T-helper 2 cell treated with Interferon-gamma antibody and Interleukin-4, amounts not matched to agents 100 ng/mL and 5 ng/mL, for 36 hours (primary cell): Measurements from ENCODE around the gene INVS. TPM values are rescaled to one million over a fixed set of nuclear protein-coding genes. Genes with fewer than 3 reads are reported as not detected.
"Not testable (repeated sequence)": the region's sequence is repeated elsewhere in the genome, so short reads cannot be mapped to it uniquely, and the experiment has no call there.

ENCODE experiments used
- intact Hi-C: fragments of 100-400 bp; cut with micrococcal nuclease; formaldehyde crosslinking; loops from one replicate; pipeline ENCODE4 v1.15.1; 2023
- total RNA-seq: library from RNA; stranded (reverse); gene quantifications from 2 replicates; pipeline ENCODE4 v1.2.3, GENCODE V29; 2022

INVS gene
- total RNA-seq, 1 donor from 2014 or later = 15.5 TPM

DNA sequence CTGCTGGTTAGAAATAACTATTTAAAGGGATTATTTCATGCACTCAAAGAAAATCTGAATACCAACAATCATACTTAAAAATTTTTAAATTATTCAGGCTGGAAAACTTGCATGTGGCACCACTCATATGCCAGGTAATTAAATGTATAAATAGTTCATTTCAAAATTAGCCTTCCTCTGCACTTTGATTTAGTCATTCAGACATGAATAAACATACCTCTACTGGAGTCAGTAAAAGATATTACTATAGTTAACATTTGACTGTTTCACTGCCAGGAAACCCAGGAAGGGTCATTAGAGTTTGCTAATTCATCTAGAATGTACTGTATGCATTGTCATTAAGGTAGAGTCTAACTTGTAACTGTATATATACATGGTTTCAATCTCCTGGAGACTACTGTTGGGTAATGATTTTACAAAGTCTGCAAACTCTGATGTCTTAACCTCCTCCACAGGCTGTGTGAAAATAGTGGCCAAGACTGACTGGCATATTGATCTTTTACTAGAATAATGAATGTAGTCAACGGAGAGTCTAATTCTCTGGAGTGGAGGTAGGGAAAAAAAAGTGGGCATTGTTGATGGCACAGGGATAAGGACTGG lies 210.0 kb downstream of the INVS start:
- intact Hi-C loops = no loop called here

DNA sequence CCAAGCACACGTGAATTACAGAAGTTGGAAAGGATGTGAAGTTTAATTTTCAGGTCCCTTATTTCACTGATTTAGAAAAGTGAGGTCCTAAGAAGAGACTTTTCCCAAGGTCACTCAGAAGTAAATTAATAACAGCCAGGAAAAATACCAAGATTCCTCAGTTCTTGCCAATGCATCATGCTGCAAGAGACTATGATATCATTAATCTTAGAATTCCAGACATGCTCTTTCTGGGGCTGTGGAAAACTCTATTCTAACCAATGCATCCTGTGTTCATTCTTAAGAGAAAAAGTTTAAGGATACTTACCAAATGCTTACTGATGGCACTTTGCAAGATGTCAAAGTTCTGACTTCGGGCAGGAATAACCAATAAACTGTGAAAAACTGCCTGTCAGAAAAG lies 210.9 kb downstream of the INVS start:
- intact Hi-C loops = no loop called here

DNA sequence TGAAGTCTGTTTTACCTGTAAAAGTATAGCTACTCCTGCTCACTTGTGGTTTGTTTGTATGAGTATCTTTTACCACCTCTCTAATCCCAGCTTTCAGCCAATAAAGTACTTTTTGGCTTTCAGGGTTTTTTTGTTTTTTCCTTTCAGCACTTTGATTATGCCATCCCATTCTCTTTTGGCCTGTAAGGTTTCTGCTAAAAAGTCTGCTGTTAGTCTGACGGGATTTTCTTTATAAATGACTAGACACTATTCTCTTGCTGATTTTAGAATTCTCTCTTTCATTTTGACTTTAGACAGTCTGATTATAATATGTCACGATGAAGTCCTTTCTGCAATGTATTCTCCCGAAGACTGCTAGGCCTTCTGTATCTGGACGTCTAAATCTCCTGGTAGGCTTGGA lies 216.5 kb downstream of the INVS start:
- intact Hi-C loops = no loop called here

DNA sequence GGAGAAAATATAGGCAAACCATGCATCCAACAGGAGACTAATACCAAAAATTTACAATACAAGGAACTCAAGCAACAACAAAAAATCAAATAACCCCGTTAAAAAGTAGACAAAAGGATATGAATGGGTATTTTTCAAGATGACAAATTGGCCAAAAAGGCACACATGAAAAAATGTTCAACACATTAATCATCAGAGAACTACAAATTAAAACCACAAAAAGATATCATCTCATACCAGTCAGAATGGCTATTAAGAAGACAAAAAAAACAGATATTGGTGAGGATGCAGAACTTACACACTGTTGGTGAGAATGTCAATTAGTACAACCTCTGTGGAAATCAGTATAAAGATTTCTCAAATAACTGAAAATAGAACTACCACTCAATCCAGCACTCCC lies 218.7 kb downstream of the INVS start:
- intact Hi-C loops = no loop called here

DNA sequence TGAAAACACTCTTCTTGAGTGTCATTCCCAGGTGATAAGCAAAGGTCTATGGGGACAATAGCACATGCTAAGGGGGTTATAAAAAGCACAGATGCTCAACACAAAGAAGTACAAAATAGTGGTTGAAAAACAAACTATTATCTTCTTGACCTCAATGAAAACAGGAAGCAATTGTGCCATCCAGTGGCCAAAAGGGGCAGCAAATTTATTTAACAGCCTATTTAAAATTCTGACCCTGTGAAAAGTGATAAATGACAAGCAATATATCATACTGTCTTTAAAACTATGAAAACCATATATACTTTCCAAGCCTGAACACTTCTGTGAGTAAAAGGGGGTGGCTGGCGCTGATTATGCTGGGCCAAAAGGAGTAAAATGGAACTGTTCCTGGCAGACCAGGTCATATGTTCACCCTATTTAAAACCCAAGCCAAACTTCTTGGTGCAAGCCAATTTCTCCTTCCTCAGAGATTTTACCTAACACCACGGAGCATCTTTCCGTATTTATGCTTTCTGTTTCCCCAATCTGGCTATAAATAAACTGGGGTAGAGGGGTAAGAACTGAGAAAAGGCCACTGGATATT lies 224.0 kb downstream of the INVS start:
- intact Hi-C loops = loop anchor here (1.0 to 10.0 kb wide), 6 partner anchors 108 to 1161 kb away; partner anchors contain the start of genes ERP44 and INVS

DNA sequence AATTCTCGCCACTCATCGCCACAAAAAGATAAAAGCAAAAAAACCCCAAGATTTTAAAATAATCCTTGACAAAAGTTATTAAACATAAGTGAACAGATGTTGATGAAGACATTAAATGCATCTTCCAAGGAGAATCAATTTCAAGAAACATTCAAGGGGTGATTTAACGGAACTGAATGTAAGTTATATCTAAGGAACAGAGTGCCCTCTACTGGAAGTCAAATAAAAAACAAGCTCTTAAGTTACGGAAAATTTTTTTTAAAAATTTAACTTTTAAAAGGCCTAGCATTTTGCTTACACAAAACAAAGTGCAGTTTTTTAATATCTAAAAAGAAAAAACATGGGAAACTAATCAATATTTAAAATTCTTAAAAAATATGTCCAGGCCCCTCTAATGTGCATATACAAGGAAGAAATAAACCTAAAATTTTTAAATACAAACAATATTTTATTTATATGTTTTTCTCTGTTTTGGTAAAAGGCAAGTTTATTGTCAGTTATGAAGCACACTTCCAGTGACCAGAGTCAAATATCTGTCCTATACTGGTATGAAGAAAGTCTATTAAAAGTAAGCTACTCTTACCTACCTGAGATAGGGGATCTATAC lies 225.7 kb downstream of the INVS start:
- intact Hi-C loops = loop anchor here (1.0 to 10.0 kb wide), 6 partner anchors 110 to 1057 kb away; partner anchors contain the start of genes ERP44 and INVS

DNA sequence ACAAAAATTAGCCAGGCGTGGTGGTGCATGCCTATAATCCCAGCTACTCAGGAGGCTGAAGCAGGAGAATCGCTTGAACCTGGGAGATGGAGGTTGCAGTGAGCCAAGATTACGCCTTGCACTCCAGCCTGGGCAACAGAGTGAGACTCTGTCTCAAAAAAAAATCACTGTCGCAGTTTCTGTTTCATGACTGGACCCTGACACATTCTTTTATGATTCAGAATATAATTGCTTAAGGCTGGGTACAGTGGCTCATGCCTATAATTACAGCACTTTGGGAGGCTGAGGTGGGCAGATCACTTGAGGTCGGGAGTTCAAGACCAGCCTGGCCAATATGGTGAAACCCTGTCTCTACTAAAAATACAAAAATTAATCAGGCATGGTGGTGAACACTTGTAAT lies 239.7 kb downstream of the INVS start:
- intact Hi-C loops = not testable (repeated sequence)

DNA sequence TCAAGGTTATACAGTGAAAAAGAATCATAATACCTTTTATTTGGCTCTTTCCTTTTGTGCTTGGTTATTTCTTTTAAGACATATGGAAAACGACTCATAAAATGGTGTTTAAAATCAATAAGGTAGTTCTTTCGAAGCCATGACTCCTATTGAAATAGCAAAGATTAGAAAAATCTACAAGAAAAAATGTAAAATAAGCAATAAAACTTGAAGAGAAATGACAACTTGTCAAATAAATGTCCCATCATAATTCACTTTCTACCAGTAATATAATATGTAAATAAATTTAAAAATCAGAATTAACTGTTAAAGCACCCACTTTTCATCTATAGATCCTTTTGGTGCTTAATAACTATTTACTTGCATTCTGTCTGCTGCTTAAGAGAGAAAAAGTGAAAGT lies 241.2 kb downstream of the INVS start:
- intact Hi-C loops = no loop called here

DNA sequence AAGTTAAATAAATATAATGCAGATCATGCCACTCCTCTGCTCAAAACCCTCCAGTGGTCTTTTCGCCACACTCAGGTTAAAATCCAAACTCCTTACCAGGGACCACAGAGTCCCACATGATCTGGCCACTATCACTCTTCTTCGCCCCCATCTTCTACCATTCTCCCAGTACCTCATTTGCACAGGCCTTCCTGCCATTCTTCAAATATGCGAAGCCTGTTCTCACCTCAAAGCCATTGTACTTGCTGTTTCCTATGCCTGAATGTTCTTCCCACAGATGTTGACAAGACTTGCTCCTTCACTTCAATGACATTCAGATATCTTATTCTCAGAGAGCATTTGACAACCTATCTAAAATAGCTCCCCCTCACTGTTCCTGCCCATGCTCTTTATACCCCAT lies 242.8 kb downstream of the INVS start:
- intact Hi-C loops = no loop called here

DNA sequence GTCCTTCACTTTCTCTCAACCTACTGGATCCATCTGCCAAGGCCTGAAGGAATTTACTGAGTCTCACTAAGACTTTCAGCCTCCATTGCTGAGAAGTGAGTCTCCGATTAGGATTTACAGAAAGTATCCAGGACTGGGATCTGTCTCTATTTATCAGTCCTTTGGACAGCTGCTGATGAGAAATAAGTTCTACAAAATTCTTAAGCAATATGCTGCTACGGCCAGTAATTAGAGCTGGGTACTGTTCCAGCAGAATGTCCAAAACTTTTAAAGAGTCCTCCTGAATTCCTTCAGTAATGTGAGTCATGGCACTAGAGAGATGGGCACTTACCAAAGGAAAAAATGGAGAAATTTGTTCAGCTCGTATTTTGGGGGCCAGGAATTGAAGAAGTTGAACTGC lies 247.8 kb downstream of the INVS start:
- intact Hi-C loops = no loop called here

DNA sequence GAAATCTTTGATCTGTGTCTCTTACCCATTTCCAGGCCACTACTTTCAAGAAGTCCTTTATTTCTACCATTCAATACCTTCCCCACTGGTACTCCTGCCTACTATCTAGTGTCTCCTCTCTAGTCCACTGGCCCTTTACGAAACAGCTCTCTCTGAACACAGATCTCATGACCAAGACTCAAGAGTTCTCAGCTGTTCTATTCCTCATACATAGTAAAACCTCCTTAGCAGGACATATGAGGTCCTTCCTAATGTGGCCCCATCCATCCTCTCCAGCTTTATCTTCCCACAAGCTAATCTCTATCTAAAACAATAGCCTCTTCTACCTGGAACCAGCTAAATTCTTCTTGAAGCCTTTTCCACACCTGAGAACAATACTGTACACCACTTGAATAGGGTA lies 251.1 kb downstream of the INVS start:
- intact Hi-C loops = loop anchor here (5.0 kb wide), 2 partner anchors 528 to 1293 kb away; partner anchors contain the start of gene NR4A3

Other genes starting within 250 kb of the INVS start
- 36.6 and 41.9 TPM in 2 replicates for gene STX17, start 192.6 kb upstream of the INVS start, total RNA-seq
- 20.2 and 21.3 TPM in 2 replicates for gene ERP44, start 243 bp upstream of the INVS start, total RNA-seq